HepG2 (cell line): Measurements from ENCODE around the gene ADSS1. TPM values are rescaled to one million over a fixed set of nuclear protein-coding genes. Genes with fewer than 3 reads are reported as not detected.

ENCODE experiments used
- CHD4 ChIP-seq: fragments of 200-600 bp; sonication (generic); IDR thresholded peaks from 2 replicates; pipeline ENCODE4 v1.7.0; 2017; ENCODE audit warnings: mild to moderate bottlenecking, low read length, borderline replicate concordance
- E2F2 ChIP-seq: sonication (generic); formaldehyde crosslinking; IDR thresholded peaks from 2 replicates; pipeline ENCODE4 v1.4.0; 2020; ENCODE audit warnings: missing genetic modification reagents, borderline replicate concordance
- ERF ChIP-seq: IDR thresholded peaks from 2 replicates; pipeline ENCODE4 v1.6.1; 2018; ENCODE audit warnings: missing biosample characterization, missing genetic modification reagents
- FOXP4 ChIP-seq: sonication (generic); formaldehyde crosslinking; IDR thresholded peaks from 2 replicates; pipeline ENCODE4 v1.4.0; 2020; ENCODE audit warnings: missing genetic modification reagents
- GFI1 ChIP-seq: sonication (generic); formaldehyde crosslinking; IDR thresholded peaks from 2 replicates; pipeline ENCODE4 v1.5.0; 2020; ENCODE audit warnings: missing genetic modification reagents, mild to moderate bottlenecking, borderline replicate concordance
- JUN ChIP-seq: sonication (generic); formaldehyde crosslinking; IDR thresholded peaks from 2 replicates; pipeline ENCODE4 v1.4.0; 2020; ENCODE audit warnings: mild to moderate bottlenecking, missing genetic modification reagents
- KDM3A ChIP-seq: IDR thresholded peaks from 2 replicates; pipeline ENCODE4 v1.6.1; 2018; ENCODE audit warnings: low read depth, missing compliant biosample characterization
- NR2F6 ChIP-seq, 2 experiments: IDR thresholded peaks; 2 replicates each; pipeline ENCODE4 v1.6.1; 2016; ENCODE audit warnings: antibody characterized with exemption in 1 of 2, mild to moderate bottlenecking in 1 of 2
- PHB2 ChIP-seq: fragments of 450-650 bp; IDR thresholded peaks from 2 replicates; pipeline ENCODE4 v1.6.1; 2018; ENCODE audit not compliant: partially characterized antibody
- SALL1 ChIP-seq: sonication (generic); formaldehyde crosslinking; IDR thresholded peaks from 2 replicates; pipeline ENCODE4 v1.8.0; 2022; ENCODE audit warnings: mild to moderate bottlenecking, missing genetic modification reagents
- SATB2 ChIP-seq: sonication (generic); formaldehyde crosslinking; IDR thresholded peaks from 2 replicates; pipeline ENCODE4 v1.5.0; 2020; ENCODE audit warnings: missing genetic modification reagents
- SP140L ChIP-seq: sonication (generic); formaldehyde crosslinking; IDR thresholded peaks from 2 replicates; pipeline ENCODE4 v1.4.0; 2020; ENCODE audit warnings: missing genetic modification reagents, borderline replicate concordance
- YY1 ChIP-seq: IDR thresholded peaks from 2 replicates; pipeline ENCODE4 v1.6.1; 2011; ENCODE audit warnings: low read length, low read depth, moderate library complexity, mild to moderate bottlenecking; ENCODE audit not compliant: insufficient read depth, insufficient replicate concordance
- ZC3H4 ChIP-seq: sonication (generic); formaldehyde crosslinking; IDR thresholded peaks from 2 replicates; pipeline ENCODE4 v1.4.0; 2020; ENCODE audit warnings: missing genetic modification reagents, borderline replicate concordance
- ZFP36L2 ChIP-seq: sonication (generic); formaldehyde crosslinking; IDR thresholded peaks from 2 replicates; pipeline ENCODE4 v1.4.0; 2020; ENCODE audit warnings: missing genetic modification reagents
- ZNF329 ChIP-seq: sonication (generic); formaldehyde crosslinking; IDR thresholded peaks from 2 replicates; pipeline ENCODE4 v1.9.0; 2021; ENCODE audit warnings: low read depth, mild to moderate bottlenecking, missing genetic modification reagents
- ZNF460 ChIP-seq: sonication (generic); formaldehyde crosslinking; IDR thresholded peaks from 2 replicates; pipeline ENCODE4 v1.5.1; 2020; ENCODE audit warnings: missing genetic modification reagents, mild to moderate bottlenecking, borderline replicate concordance
- ZNF577 ChIP-seq: sonication (generic); formaldehyde crosslinking; IDR thresholded peaks from 2 replicates; pipeline ENCODE4 v1.4.0; 2020; ENCODE audit warnings: mild to moderate bottlenecking, low read depth, missing genetic modification reagents, borderline replicate concordance
- ZNF589 ChIP-seq: sonication (generic); formaldehyde crosslinking; conservative IDR thresholded peaks from 2 replicates; pipeline ENCODE4 v1.8.0; 2022; ENCODE audit warnings: mild to moderate bottlenecking, moderate library complexity, missing genetic modification reagents
- ZNF619 ChIP-seq: sonication (generic); formaldehyde crosslinking; IDR thresholded peaks from 2 replicates; pipeline ENCODE4 v1.4.0; 2020; ENCODE audit warnings: mild to moderate bottlenecking, missing genetic modification reagents
- ZSCAN30 ChIP-seq: sonication (generic); formaldehyde crosslinking; IDR thresholded peaks from 2 replicates; pipeline ENCODE4 v1.5.0; 2020; ENCODE audit warnings: mild to moderate bottlenecking, missing genetic modification reagents
- polyA plus RNA-seq, 8 experiments: library from polyadenylated mRNA; depleted of rRNA in 3 of 8; stranded (reverse) in 7 of 8; unstranded in 1 of 8; fragments of >200 nt; fragmentation: Illumina TruSeq in 4 of 8; extraction: Trizol in 4 of 8; gene quantifications; 2 replicates each; pipeline versions ENCODE4 v1.2.1 to v1.2.3, GENCODE V29; 2011 to 2016; ENCODE audit warnings: low read depth in 4 of 8, missing spikeins in 1 of 8, mixed read lengths in 1 of 8; ENCODE audit not compliant: insufficient read depth in 1 of 8
- total RNA-seq, 5 experiments: library from RNA; depleted of rRNA; stranded (reverse); fragments of >200 nt; fragmentation: Illumina TruSeq; extraction: Trizol; gene quantifications; 2 replicates each; pipeline ENCODE4 v1.2.3, GENCODE V29; 2016; ENCODE audit warnings: low read depth in 1 of 5
- TF ChIP-seq, protein P1 (sequence below): sonication (generic); formaldehyde crosslinking; IDR thresholded peaks from 2 replicates; pipeline ENCODE4 v1.4.0; 2020; ENCODE audit warnings: missing genetic modification reagents

Gene ADSS1
- total and polyA plus RNA-seq, 2 of the 13 experiments (the other 11 are each of a cell fraction or from before 2014, with no cell fraction given), result 1.0 to 36.7 TPM

DNA sequence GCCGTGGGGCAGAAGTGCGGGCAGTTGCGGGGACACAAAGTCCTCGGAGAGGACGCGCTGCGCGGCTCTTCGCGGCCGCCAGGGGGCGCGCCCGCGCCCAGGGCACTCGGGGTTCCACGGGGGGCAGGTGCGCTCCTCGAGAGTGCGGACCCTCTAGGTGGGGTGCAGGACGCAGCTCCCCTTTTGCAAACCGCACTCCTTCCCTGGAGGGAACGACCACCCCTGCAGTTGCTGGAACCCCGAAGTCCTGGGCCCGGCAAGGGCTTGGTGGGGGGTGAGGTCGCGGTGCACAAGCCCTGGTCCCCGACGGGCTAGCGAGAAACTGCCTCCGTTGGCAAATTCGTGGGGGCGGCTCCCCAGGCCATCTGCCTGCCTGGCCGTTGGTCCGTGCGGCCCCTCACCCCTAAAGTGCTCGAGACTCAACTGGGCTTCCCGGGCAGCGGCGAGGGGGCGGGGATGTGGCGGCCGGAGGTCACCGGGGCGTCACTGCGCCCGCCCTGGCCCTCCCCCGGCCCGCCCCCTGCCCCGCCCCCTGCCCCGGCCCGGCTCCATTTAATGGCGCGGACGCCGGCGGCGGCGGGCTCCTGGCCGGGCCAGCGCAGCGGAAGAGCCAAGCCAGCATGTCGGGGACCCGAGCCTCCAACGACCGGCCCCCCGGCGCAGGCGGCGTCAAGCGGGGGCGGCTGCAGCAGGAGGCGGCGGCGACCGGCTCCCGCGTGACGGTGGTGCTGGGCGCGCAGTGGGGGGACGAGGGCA is at the start of gene ADSS1 (continued):
- no peak for TF ChIP-seq E2F2 (CRISPR knock-in tag)
- TF ChIP-seq ZNF329 (CRISPR knock-in tag), result no peak
- peak; percentile 9; the same call in 1 of the 2 replicates for TF ChIP-seq ERF (CRISPR knock-in tag)
- TF ChIP-seq CHD4, result no peak
- TF ChIP-seq ZNF577 (CRISPR knock-in tag), result no peak
- no peak for TF ChIP-seq FOXP4 (CRISPR knock-in tag)
- no peak for TF ChIP-seq SP140L (CRISPR knock-in tag)
- TF ChIP-seq ZNF619 (CRISPR knock-in tag), result no peak; the same call in 1 of the 2 replicates
- no peak for TF ChIP-seq GFI1 (CRISPR knock-in tag)
- peak; percentile 37; the same call in 1 of the 2 replicates for TF ChIP-seq NR2F6 (IDR thresholded peaks at IDR 0.05)
- no peak for TF ChIP-seq NR2F6 (CRISPR knock-in tag; IDR thresholded peaks at IDR 0.05)
- TF ChIP-seq YY1, result peak; percentile 83
- TF ChIP-seq PHB2, result no peak
- peak; percentile 7; the same call in 1 of the 2 replicates for TF ChIP-seq SALL1 (CRISPR knock-in tag)
- TF ChIP-seq ZFP36L2, result no peak
- TF ChIP-seq ZNF589, result no peak
- no peak for TF ChIP-seq ZNF460 (CRISPR knock-in tag)
- no peak for TF ChIP-seq ZSCAN30 (CRISPR knock-in tag)
- no peak for TF ChIP-seq ZC3H4 (CRISPR knock-in tag)
- no peak; the same call in 1 of the 2 replicates for TF ChIP-seq KDM3A
- TF ChIP-seq, protein P1, sequence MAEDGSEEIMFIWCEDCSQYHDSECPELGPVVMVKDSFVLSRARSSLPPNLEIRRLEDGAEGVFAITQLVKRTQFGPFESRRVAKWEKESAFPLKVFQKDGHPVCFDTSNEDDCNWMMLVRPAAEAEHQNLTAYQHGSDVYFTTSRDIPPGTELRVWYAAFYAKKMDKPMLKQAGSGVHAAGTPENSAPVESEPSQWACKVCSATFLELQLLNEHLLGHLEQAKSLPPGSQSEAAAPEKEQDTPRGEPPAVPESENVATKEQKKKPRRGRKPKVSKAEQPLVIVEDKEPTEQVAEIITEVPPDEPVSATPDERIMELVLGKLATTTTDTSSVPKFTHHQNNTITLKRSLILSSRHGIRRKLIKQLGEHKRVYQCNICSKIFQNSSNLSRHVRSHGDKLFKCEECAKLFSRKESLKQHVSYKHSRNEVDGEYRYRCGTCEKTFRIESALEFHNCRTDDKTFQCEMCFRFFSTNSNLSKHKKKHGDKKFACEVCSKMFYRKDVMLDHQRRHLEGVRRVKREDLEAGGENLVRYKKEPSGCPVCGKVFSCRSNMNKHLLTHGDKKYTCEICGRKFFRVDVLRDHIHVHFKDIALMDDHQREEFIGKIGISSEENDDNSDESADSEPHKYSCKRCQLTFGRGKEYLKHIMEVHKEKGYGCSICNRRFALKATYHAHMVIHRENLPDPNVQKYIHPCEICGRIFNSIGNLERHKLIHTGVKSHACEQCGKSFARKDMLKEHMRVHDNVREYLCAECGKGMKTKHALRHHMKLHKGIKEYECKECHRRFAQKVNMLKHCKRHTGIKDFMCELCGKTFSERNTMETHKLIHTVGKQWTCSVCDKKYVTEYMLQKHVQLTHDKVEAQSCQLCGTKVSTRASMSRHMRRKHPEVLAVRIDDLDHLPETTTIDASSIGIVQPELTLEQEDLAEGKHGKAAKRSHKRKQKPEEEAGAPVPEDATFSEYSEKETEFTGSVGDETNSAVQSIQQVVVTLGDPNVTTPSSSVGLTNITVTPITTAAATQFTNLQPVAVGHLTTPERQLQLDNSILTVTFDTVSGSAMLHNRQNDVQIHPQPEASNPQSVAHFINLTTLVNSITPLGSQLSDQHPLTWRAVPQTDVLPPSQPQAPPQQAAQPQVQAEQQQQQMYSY (CRISPR knock-in tag), result no peak; the same call in 1 of the 2 replicates
- no peak for TF ChIP-seq JUN (CRISPR knock-in tag)
- no peak for TF ChIP-seq SATB2
